ENCODE results near the gene WT1. TPM values are rescaled to one million over a fixed set of nuclear protein-coding genes. Genes with fewer than 3 reads are reported as not detected.

Gene WT1
- total and polyA plus RNA-seq, 2 of the 4 experiments (the other 2 are of a cell fraction) = not detected

DNA sequence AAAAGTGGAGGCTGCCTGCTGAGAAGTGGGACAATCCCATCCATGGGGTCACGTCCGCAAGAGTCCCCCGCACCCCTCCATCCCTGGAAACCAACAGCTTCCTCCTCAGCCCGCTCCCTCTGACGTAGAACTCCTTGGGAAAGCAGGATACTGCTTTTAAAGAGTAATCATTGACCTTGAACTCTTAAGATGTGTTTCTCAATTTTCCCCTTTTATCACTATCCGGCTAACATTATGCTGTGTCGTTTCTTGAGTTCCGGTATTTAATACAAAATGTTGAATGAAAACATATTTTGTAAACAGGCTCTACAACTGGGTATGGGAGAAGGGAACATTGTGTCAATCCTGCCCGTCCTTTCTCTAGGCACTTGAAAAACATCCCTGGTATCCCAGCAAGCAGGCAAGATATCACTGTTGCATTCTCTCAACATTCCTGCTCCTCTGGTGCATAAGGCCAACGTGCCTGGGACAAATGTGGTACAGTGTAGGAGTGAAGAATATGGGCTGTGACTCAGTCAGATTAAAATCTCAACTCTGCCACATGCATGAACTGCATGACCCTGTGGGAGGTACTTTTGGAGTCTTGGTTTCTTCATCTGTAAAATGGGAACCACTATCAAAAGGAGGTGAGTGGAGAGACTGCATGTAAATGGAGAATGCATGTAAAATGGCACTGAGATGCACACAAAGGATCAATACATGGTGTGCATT, 52.8 kb downstream of the WT1 start:
- Histone ChIP-seq H3K4me2 (ENCODE audit: low read depth, low read length) (no peak overlapping the region), H2BK5ac (ENCODE audit: low read depth, low read length, poor library complexity, severe bottlenecking) (no peak overlapping the region), H3K4me3 (ENCODE audit: insufficient read depth, low read depth, low read length) (no peak overlapping the region), H3K36me3 (ENCODE audit: control insufficient read depth, insufficient read depth, low read length) (no peaks in the 10 kb centered on the region), H3K14ac (replicated peaks; ENCODE audit: low read depth, low read length) (no peak overlapping the region), H3K4ac (ENCODE audit: low read depth, low read length) (no peak overlapping the region), H3K27ac (ENCODE audit: insufficient read depth, low read length) (no peak overlapping the region), H3K4me1 (ENCODE audit: control insufficient read depth, insufficient read depth, low read length) (no peaks in the 10 kb centered on the region), H3K27me3 (ENCODE audit: control insufficient read depth, insufficient read depth, low read length) (peaks cover 18% of the 10 kb centered on the region), H2AFZ (replicated peaks; ENCODE audit: low read length, poor library complexity) (no peak overlapping the region), H2BK120ac (ENCODE audit: low read depth, low read length) (no peak overlapping the region), H4K5ac (ENCODE audit: low read depth, low read length) (no peak overlapping the region), H3K79me1 (ENCODE audit: low read depth in 1 of 2, low read length in 2 of 2) (no peaks in the 10 kb centered on the region), H3K56ac (ENCODE audit: extremely low read depth, insufficient read depth, low read length) (no peak overlapping the region), H2AK9ac (replicated peaks; ENCODE audit: low read depth, low read length, poor library complexity) (no peak overlapping the region), H2BK15ac (ENCODE audit: low read depth, low read length) (no peak overlapping the region), H3K18ac (ENCODE audit: low read depth, low read length) (no peak overlapping the region), H2AK5ac (ENCODE audit: low read depth, low read length) (no peak overlapping the region), H4K20me1 (ENCODE audit: insufficient read depth, low read length) (no peaks in the 10 kb centered on the region), H4K8ac (ENCODE audit: low read depth in 2 of 2, low read length in 2 of 2) (no peak overlapping the region), H4K91ac (ENCODE audit: insufficient read depth, low read depth, low read length) (no peak overlapping the region), H3K23ac (ENCODE audit: low read depth, low read length) (no peak overlapping the region), H2BK20ac (ENCODE audit: low read depth, low read length) (no peak overlapping the region), H3K9me1 (ENCODE audit: insufficient read depth, low read length) (no peaks in the 10 kb centered on the region), H3K9ac (ENCODE audit: low read depth, low read length) (no peak overlapping the region), H3K9me3 (ENCODE audit: control insufficient read depth, insufficient read depth, low read length) (no peaks in the 10 kb centered on the region)
- intact Hi-C loops (cut with micrococcal nuclease) = no loop called here
- in situ Hi-C loops (cut with MboI; ENCODE audit: low sequenced_read_pairs) = no loop called here
- CTCF ChIA-PET = no interaction called here
- BruUV-seq (replicated peaks) = no TSS peak
- no peak for TF ChIP-seq MAFK (IDR thresholded peaks at IDR 0.05; ENCODE audit: low read depth, low read length)
- no peak for TF ChIP-seq CHD1 (IDR thresholded peaks at IDR 0.05; ENCODE audit: low read depth, low read length)
- no peak for TF ChIP-seq NFE2L2 (IDR thresholded peaks at IDR 0.05; ENCODE audit: low read depth, low read length)
- TF ChIP-seq RFX5 (IDR thresholded peaks at IDR 0.05; ENCODE audit: low read depth, low read length) = no peak
- TF ChIP-seq, protein P1, sequence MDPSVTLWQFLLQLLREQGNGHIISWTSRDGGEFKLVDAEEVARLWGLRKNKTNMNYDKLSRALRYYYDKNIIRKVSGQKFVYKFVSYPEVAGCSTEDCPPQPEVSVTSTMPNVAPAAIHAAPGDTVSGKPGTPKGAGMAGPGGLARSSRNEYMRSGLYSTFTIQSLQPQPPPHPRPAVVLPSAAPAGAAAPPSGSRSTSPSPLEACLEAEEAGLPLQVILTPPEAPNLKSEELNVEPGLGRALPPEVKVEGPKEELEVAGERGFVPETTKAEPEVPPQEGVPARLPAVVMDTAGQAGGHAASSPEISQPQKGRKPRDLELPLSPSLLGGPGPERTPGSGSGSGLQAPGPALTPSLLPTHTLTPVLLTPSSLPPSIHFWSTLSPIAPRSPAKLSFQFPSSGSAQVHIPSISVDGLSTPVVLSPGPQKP (IDR thresholded peaks at IDR 0.05; ENCODE audit: borderline replicate concordance, low read depth, low read length) = no peak
- no peak for TF ChIP-seq RCOR1 (IDR thresholded peaks at IDR 0.05; ENCODE audit: insufficient replicate concordance, low read length)
- no peak for TF ChIP-seq CEBPB (IDR thresholded peaks at IDR 0.05; ENCODE audit: low read depth, low read length)
- TF ChIP-seq POLR2A (IDR thresholded peaks at IDR 0.05; ENCODE audit: low read depth, low read length) = no peak
- TF ChIP-seq, protein P2, sequence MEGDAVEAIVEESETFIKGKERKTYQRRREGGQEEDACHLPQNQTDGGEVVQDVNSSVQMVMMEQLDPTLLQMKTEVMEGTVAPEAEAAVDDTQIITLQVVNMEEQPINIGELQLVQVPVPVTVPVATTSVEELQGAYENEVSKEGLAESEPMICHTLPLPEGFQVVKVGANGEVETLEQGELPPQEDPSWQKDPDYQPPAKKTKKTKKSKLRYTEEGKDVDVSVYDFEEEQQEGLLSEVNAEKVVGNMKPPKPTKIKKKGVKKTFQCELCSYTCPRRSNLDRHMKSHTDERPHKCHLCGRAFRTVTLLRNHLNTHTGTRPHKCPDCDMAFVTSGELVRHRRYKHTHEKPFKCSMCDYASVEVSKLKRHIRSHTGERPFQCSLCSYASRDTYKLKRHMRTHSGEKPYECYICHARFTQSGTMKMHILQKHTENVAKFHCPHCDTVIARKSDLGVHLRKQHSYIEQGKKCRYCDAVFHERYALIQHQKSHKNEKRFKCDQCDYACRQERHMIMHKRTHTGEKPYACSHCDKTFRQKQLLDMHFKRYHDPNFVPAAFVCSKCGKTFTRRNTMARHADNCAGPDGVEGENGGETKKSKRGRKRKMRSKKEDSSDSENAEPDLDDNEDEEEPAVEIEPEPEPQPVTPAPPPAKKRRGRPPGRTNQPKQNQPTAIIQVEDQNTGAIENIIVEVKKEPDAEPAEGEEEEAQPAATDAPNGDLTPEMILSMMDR (conservative IDR thresholded peaks at IDR 0.05; ENCODE audit: low read depth, low read length) = no peak
- no peak for TF ChIP-seq FOS (IDR thresholded peaks at IDR 0.05; ENCODE audit: low read depth, low read length)
- TF ChIP-seq SMC3 (IDR thresholded peaks at IDR 0.05; ENCODE audit: low read depth, low read length) = no peak
- TF ChIP-seq, protein P3, sequence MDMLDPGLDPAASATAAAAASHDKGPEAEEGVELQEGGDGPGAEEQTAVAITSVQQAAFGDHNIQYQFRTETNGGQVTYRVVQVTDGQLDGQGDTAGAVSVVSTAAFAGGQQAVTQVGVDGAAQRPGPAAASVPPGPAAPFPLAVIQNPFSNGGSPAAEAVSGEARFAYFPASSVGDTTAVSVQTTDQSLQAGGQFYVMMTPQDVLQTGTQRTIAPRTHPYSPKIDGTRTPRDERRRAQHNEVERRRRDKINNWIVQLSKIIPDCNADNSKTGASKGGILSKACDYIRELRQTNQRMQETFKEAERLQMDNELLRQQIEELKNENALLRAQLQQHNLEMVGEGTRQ (IDR thresholded peaks at IDR 0.05; ENCODE audit: low read depth, low read length) = no peak
- no peak for TF ChIP-seq MXI1 (IDR thresholded peaks at IDR 0.05; ENCODE audit: borderline replicate concordance, low read depth, low read length)
- TF ChIP-seq RAD21 (IDR thresholded peaks at IDR 0.05; ENCODE audit: low read length) = no peak
- TF ChIP-seq BHLHE40 (IDR thresholded peaks at IDR 0.05; ENCODE audit: low read depth, low read length) = no peak
- WGBS, 2 experiments (ENCODE audit: extremely low coverage in 2 of 2, insufficient read length in 1 of 2) = no CpG with 5 or more reads among the region's 10 CpGs
- ATAC-seq (ENCODE audit: low read depth) (no peak), DNase-seq (no peak)
- dilution Hi-C loops (cut with HindIII; ENCODE audit: low sequenced_read_pairs, unreplicated experiment) = no loop called here
- POLR2A ChIA-PET (ENCODE audit: unreplicated experiment) = no interaction called here
